GM10847 (cell line): ENCODE measurements around the gene WBP2.

ENCODE experiments used
- POLR2A ChIP-seq: IDR thresholded peaks from 2 replicates; pipeline ENCODE4 v1.6.1; 2011; ENCODE audit not compliant: insufficient read length; ENCODE audit errors: extremely low read depth

Gene WBP2

DNA sequence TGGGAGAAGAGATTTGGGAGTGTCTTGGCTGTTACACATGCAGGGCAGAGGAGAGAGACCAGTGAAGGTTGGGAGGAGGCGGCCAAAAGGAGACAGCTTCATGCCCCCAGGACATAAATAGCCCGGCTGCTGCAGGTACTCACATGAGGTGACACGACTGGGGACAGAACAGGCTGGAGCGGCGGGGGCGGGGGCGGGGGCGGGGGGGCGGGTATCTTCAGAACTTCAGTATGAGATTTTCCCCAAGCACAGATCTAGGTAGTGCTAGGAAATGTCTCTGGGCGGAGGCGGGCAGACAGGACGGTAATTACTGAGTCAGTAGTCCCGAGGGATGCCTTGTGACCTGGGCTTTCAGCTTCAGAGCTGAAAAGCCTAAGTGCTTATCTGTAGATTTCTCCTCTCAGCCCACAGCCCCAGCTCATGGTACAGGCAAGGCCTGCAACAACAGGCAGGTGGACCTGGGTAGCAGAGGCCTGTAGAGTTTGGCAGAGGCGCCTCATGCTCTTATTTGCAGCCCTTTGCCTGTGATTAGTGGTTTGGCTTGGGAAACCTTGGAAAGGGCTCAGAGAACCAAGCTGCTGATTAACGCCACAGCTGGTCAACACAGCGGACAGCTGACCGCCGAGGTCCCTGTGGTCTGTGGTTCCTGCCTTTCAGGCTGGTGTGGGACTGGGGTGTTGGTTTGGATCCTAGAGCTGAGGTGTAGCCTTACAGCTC lies 46.1 kb downstream of the WBP2 start:
- no peak for TF ChIP-seq POLR2A

DNA sequence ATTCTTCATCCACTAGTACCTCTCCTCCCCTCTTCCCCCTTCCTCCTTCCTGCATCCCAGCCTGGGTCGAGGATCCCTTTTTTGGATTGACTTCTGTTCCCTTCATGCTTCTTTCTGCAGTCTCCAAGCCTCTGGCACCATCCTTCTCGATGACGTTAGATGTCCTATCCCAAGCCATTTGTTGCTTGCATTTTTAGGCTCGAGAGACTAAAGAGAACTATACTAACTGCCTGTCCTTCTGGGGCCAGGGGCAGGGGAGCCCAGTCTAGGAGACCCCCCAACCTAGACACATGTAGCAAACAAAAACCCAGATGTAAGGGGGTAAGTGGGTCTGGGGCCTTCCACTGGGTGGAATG lies 46.6 kb downstream of the WBP2 start:
- no peak for TF ChIP-seq POLR2A

DNA sequence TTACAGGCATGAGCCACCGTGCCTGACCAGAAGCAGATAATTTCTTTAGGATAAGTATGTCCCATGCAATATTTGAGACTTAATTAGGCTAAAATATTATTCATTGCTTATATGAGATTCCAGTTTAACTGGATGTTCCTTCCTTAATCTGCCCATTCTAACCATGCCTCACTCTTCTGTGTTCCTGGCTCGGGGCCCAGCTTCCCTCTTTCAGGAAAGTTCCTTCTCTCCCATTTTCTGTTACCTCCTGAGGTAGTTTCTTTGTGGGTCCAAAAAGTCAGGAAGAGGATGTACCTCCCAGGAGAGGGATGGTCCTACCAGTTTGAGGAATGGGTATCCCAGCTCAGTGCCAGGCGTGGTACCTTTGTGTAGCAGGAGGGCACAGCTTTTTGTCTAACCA lies 47.3 kb downstream of the WBP2 start:
- TF ChIP-seq POLR2A: no peak

GRCh38 chr17:75806822-75807500 lies 48.2 kb downstream of the WBP2 start:
- TF ChIP-seq POLR2A: no peak

DNA sequence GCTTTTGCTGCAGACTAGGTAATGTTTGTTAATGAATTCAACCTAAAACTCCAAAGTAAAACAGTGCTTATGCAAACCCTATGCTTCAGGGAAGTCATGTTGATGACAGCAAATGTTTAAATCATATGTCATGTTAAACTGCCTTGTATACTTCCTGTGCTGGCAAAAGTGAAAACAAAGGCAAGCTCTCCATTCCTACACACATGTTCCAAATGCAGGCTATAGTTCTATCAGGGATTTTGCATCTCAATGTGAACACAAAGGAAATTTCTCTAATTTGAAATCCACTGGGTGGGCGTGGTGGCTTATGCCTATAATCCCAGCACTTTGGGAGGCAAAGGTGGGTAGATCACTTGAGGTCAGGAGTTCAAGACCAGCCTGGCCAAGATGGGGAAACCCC lies 51.3 kb downstream of the WBP2 start:
- TF ChIP-seq POLR2A: no peak

DNA sequence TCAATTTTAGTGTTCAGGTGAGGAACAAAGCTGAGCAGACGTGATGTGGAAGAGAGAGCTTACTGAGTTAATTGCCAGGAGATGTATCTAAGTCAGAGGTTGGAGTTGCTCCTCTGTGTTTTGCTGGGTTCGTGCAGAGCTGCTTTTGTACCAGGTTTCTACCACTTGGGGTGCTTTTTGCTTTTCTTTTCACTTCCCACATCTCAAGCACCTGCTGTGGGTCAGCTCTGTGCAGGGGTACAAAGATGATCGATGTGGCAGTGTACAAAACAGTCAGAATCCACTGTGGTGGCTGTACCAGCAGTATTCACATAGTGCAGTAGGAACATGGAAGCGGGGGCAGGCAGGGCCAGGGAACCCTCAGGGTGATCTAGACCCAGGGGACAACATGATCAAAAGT lies 55.7 kb downstream of the WBP2 start:
- TF ChIP-seq POLR2A: no peak

GRCh38 chr17:75795820-75796607 lies 59.1 kb downstream of the WBP2 start:
- TF ChIP-seq POLR2A: no peak
